AG04449 (cell line): ENCODE measurements around the gene ARID1B.

Source experiments
- CTCF ChIA-PET: fragments of 350-600 bp; formaldehyde crosslinking; extraction: SDS; loops from one replicate; lab custom pipeline; 2021; ENCODE audit warnings: antibody characterized with exemption; lab: Yijun Ruan, JAX
- POLR2A ChIA-PET: fragments of 400-600, 350-600 bp; formaldehyde crosslinking; extraction: SDS; loops from one replicate; lab custom pipeline; 2020; ENCODE audit warnings: antibody characterized with exemption, inconsistent platforms; lab: Yijun Ruan, JAX
- DNase-seq: peaks from one replicate; pipeline ENCODE4 v3.0.0-alpha.2; 2010; ENCODE audit warnings: low read depth, low spot score
- H3K4me3 ChIP-seq: 2 replicates; pipeline ENCODE4 v1.5.1; 2011; ENCODE audit warnings: low read depth, mild to moderate bottlenecking, control low read depth, low read length
- CTCF ChIP-seq: IDR thresholded peaks from one replicate; pipeline ENCODE4 v1.5.1; 2011; ENCODE audit warnings: mild to moderate bottlenecking, moderate library complexity, low read length, control low read depth, inconsistent platforms; ENCODE audit not compliant: insufficient read depth; ENCODE audit errors: missing control alignments

ARID1B gene

GRCh38 chr6:156880913-156881312, 103.7 kb downstream of the ARID1B start:
- POLR2A ChIA-PET = no interaction called here
- no peak overlapping the region for H3K4me3 ChIP-seq
- DNase-seq = no peak
- TF ChIP-seq CTCF = no peak
- CTCF ChIA-PET = no interaction called here

GRCh38 chr6:156881687-156882629, 104.8 kb downstream of the ARID1B start:
- no peak overlapping the region for H3K4me3 ChIP-seq
- DNase-seq = no peak
- TF ChIP-seq CTCF = no peak
- POLR2A ChIA-PET = no interaction called here
- CTCF ChIA-PET = interaction anchor here (1.9 kb wide), 1 partner anchor 14 kb away, joined by 5 read pairs; no protein-coding TSS in a partner anchor

- DNase-seq = no peak
- H3K4me3 ChIP-seq = no peak overlapping the region
- TF ChIP-seq CTCF = no peak
- ChIA-PET POLR2A (no interaction called here), CTCF (interaction anchor here (1.0 to 1.9 kb wide), 3 partner anchors 14 to 17 kb away, joined by 3 to 5 read pairs (median 4); no protein-coding TSS in a partner anchor)
Measured at GRCh38 chr6:156883497-156884252, 106.5 kb downstream of the ARID1B start.

DNA sequence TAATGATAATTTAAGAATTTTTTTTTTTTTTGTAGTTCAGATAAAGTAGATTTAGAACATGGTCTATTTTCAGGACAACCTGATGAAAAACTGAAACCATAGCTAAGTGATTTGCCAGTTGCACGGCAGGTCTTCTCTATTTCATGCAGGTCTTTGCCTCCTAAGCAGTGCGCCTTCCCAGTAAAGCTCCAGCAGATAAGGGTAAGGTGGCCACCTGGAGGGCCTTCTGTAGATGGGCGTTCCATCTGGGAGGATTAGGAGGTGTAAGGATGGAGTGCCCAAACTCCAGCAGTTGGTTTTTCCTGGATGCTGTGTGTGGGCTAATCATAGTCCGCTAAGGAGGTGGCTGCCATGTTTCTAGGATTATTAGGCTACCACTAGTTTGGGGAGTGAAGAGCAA, 107.1 kb downstream of the ARID1B start:
- ChIA-PET POLR2A (no interaction called here), CTCF (interaction anchor here (1.5 kb wide), 1 partner anchor 13 kb away, joined by 4 read pairs; no protein-coding TSS in a partner anchor)
- DNase-seq = no peak
- no peak overlapping the region for H3K4me3 ChIP-seq
- TF ChIP-seq CTCF = no peak

DNA sequence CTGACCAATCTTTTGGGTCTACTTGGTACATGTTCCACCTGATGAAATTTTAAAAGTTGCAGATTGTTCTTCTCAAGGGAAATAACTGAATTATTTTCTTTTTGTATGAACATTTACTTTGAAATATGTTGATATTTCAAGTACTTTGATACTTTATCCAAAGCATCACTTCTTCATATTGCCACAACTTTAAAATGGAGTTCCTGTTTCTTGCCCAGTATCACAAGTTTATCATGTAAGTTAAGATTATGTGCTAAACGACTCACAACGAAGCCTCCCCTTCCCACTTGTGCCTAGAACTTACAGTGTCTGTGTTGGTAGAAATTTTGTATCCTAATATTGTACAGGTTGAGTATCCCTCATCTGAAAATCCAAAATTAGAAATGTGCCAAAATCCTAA, 108.4 kb downstream of the ARID1B start:
- TF ChIP-seq CTCF = no peak
- DNase-seq = no peak
- ChIA-PET POLR2A (no interaction called here), CTCF (no interaction called here)
- no peak overlapping the region for H3K4me3 ChIP-seq

DNA sequence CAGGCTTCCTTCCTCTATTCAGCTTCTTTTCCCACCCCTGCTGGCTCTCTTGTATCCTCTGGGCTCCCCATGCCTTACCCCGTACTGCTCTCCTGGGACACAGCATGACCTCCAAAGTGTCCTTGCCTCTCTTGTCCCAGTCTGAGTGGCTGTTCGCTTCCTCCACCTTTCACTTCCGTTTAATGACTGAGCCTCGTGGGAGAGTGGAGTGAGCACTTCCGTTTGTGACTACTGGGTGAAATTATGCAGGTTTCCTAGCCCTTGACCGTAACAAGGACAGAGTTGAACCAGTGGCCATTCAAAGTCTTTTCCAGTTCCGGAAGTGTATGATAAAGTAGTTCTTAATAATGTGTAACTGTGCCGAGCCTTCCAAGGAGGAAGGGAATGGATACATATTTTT, 109.2 kb downstream of the ARID1B start:
- ChIA-PET POLR2A (no interaction called here), CTCF (no interaction called here)
- no peak overlapping the region for H3K4me3 ChIP-seq
- TF ChIP-seq CTCF = no peak
- DNase-seq = no peak
